AG04450 (cell line): ENCODE results near the gene RC3H1. TPM values are rescaled to one million over a fixed set of nuclear protein-coding genes. Genes with fewer than 3 reads are reported as not detected.

ENCODE experiments used
- CTCF ChIA-PET: fragments of 300-600, 350-600 bp; formaldehyde crosslinking; extraction: SDS; loops from one replicate; lab custom pipeline; 2022; ENCODE audit warnings: antibody characterized with exemption, inconsistent platforms; lab: Charles Lee
- POLR2A ChIA-PET: fragments of 350-600 bp; formaldehyde crosslinking; extraction: SDS; loops from one replicate; lab custom pipeline; 2021; ENCODE audit warnings: antibody characterized with exemption, inconsistent platforms; lab: Yijun Ruan, JAX
- DNase-seq: peaks from one replicate; pipeline ENCODE4 v3.0.0-alpha.2; 2011; ENCODE audit warnings: low read depth, low spot score
- H3K27ac ChIP-seq: one replicate; pipeline ENCODE4 v1.5.1; 2012; ENCODE audit warnings: low read depth, low read length, control low read depth
- H3K27me3 ChIP-seq: one replicate; pipeline ENCODE4 v1.6.0; 2012; ENCODE audit warnings: low read length; ENCODE audit not compliant: control insufficient read depth, insufficient read depth
- H3K4me3 ChIP-seq: 2 replicates; pipeline ENCODE4 v1.5.1; 2011; ENCODE audit warnings: mild to moderate bottlenecking, low read depth, low read length, control low read depth
- H3K9me3 ChIP-seq: 2 replicates; pipeline ENCODE4 v1.5.1; 2012; ENCODE audit warnings: low read length; ENCODE audit not compliant: control insufficient read depth, insufficient read depth
- polyA plus RNA-seq: library from polyadenylated mRNA; depleted of rRNA; stranded (reverse); fragments of >200 nt; gene quantifications from 2 replicates; pipeline ENCODE4 v1.2.3, GENCODE V29; 2011
- TF ChIP-seq, protein P1 (sequence below): IDR thresholded peaks from 2 replicates; pipeline ENCODE4 v1.5.1; 2011; ENCODE audit warnings: low read depth, low read length, control low read depth, inconsistent platforms

Gene RC3H1
- polyA plus RNA-seq, 1 experiment, result 13.9 TPM

DNA sequence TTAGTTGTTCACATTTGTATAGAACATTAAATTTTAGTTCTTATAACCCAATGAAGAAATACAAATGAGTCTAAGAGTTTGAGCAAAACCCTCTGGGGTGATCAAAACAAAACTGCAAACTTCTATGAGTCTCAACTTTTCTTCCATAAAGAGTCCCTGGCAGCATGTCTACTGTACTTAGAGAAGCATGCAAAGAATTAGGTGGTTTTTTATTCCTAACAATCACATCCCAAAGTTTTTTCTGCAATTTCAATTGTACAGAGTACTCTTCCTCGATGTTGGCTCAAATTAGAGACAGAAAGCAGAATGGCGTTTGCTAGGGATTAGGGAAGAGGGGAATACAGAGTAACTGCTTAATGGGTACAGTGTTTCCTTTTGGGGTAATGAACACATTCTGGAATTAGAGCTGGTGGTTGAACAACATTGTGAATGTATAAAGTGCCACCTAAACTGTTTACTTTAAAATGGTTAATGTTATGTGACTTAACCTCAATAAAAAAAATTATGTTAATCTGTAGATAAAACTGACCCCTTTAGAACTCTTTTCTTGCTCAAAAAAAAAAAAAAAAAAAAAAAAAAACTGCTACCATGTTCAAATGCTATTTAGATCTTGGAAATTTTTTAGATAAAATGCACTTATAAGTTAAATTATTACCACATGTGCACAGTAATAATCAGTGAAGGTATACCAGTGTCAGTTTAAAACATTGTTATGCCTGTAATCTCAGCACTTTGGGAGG is 4.8 kb downstream of the RC3H1 start:
- TF ChIP-seq, protein P1, sequence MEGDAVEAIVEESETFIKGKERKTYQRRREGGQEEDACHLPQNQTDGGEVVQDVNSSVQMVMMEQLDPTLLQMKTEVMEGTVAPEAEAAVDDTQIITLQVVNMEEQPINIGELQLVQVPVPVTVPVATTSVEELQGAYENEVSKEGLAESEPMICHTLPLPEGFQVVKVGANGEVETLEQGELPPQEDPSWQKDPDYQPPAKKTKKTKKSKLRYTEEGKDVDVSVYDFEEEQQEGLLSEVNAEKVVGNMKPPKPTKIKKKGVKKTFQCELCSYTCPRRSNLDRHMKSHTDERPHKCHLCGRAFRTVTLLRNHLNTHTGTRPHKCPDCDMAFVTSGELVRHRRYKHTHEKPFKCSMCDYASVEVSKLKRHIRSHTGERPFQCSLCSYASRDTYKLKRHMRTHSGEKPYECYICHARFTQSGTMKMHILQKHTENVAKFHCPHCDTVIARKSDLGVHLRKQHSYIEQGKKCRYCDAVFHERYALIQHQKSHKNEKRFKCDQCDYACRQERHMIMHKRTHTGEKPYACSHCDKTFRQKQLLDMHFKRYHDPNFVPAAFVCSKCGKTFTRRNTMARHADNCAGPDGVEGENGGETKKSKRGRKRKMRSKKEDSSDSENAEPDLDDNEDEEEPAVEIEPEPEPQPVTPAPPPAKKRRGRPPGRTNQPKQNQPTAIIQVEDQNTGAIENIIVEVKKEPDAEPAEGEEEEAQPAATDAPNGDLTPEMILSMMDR, result no peak
- Histone ChIP-seq H3K4me3 (no peak overlapping the region), H3K9me3 (no peaks in the 10 kb centered on the region; the same call in 1 of the 2 replicates), H3K27ac (no peak overlapping the region), H3K27me3 (no peaks in the 10 kb centered on the region)
- ChIA-PET POLR2A (no interaction called here), CTCF (interaction anchor here (0.6 kb wide), 1 partner anchor 13 kb away, joined by 3 read pairs; no protein-coding TSS in a partner anchor)
- no peak for DNase-seq

DNA sequence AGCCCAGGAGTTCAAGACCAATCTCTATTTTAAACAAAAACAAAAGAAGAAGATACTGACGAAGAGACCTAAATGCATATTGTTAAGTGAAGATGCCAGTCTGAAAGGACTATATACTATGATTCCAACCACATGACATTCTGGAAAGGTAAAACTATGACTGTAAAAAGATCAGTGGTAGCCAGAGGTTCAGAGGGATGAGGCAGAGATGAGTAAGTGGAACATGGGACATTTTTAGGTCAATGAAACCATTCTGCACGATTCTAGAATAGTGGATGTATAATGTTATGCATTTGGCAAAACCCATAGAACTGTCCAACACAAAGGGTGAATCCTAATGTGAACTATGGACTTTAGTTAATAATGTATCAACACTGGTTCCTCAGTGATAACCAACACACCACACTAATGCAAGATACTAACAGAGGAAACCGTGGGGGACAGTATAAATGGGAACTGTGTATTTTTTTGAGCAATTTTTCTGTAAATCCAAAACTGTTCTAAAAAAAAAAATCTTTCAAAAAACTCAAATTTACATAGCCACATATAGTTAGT is 8.2 kb downstream of the RC3H1 start:
- H3K4me3 ChIP-seq, result no peak overlapping the region
- TF ChIP-seq, protein P1, result no peak
- H3K27ac ChIP-seq, result no peak overlapping the region
- POLR2A ChIA-PET, result no interaction called here
- no peaks in the 10 kb centered on the region for H3K27me3 ChIP-seq
- CTCF ChIA-PET, result no interaction called here
- no peak for DNase-seq
- no peaks in the 10 kb centered on the region for H3K9me3 ChIP-seq

DNA sequence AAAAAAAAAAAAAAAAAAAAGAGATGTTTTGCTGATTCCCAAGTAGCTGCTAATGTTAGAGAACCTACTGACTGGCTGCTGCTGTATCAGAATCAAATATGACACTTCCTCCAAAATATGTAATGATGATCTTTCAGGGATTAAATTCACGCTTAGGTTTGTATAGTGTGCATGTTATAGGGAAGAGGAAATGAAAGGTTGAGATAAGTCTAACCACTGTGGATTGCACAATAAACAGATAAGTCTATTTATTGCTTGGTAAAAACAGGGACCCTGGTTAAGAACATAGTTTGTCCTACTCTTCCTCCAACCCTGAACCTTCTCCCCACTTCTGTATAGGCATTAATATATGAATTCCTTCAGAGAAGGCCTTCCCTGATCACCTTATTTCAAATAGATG is 13.2 kb downstream of the RC3H1 start:
- Histone ChIP-seq H3K27me3 (no peaks in the 10 kb centered on the region), H3K27ac (no peak overlapping the region), H3K4me3 (no peak overlapping the region), H3K9me3 (no peaks in the 10 kb centered on the region)
- no peak for DNase-seq
- TF ChIP-seq, protein P1, result no peak
- ChIA-PET POLR2A (no interaction called here), CTCF (interaction anchor here (0.6 kb wide), 1 partner anchor 67 kb away, joined by 3 read pairs; no protein-coding TSS in a partner anchor)

DNA sequence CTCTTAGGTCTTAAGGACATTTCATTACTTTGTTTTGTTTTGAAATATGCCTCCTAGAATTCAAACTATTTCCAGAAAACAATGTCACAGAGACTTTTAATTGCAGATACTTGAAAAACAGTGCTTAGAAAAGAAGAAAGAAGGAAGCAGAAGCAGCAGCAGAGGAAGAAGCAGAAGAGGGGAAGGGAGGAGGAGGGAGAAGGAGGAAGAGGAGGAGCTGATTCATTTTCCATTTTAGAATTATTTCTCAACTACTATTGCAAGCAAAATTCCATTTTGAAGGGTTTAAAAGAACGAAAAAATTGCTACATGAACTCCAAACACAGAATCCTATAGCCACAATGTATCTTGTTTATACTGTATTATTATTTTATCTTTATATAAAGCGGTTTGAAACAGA is 13.9 kb downstream of the RC3H1 start:
- no peak overlapping the region for H3K27ac ChIP-seq
- H3K27me3 ChIP-seq, result no peaks in the 10 kb centered on the region
- H3K9me3 ChIP-seq, result no peaks in the 10 kb centered on the region
- no peak for DNase-seq
- TF ChIP-seq, protein P1, result no peak
- ChIA-PET CTCF (no interaction called here), POLR2A (no interaction called here)
- H3K4me3 ChIP-seq, result no peak overlapping the region

DNA sequence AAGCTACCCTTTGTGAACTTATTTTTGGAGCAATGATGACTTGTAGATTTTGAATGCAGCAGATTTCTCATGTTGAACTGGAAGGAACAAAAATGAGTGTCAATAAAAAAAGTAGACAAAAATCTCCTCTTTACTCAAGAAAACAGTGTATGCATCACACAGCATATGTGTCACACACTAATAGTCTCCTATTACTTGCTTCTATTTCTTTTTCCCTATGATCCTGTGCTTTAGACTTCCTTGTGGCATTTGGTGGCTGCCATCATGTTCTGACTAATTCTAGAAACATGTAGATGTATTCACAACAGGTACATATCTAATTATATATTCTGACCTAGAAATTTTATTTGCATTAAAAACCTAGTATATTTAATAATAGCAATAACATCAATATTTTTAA is 14.3 kb downstream of the RC3H1 start:
- ChIA-PET POLR2A (no interaction called here), CTCF (no interaction called here)
- Histone ChIP-seq H3K27ac (no peak overlapping the region), H3K27me3 (no peaks in the 10 kb centered on the region), H3K4me3 (no peak overlapping the region), H3K9me3 (no peaks in the 10 kb centered on the region)
- TF ChIP-seq, protein P1, result no peak
- DNase-seq, result no peak
